Subcutaneous adipose tissue (tissue), 4 donors: ENCODE measurements around the gene CUBN. TPM values are rescaled to one million over a fixed set of nuclear protein-coding genes. Genes with fewer than 3 reads are reported as not detected.

Experiments used
- small RNA-seq: library from RNA; depleted of rRNA; stranded (forward); fragments of <200 nt; gene quantifications from one replicate; pipeline ENCODE3, GENCODE V24; 2016
- total RNA-seq, 4 donors: library from RNA; depleted of rRNA; stranded (reverse); fragments of >200 nt; gene quantifications; one replicate each; pipeline ENCODE4 v1.1.0, GENCODE V29; 2016
- TF ChIP-seq, protein P1 (sequence below): fragments of 450-650 bp; IDR thresholded peaks from one replicate; pipeline ENCODE4 v1.5.1; 2016; ENCODE audit warnings: low read depth, mild to moderate bottlenecking, control low read depth, antibody characterized with exemption, moderate library complexity

The CUBN gene
- total RNA-seq, 4 donors from 2014 or later, result 1.9 to 6.6 (median 4.8) TPM

DNA sequence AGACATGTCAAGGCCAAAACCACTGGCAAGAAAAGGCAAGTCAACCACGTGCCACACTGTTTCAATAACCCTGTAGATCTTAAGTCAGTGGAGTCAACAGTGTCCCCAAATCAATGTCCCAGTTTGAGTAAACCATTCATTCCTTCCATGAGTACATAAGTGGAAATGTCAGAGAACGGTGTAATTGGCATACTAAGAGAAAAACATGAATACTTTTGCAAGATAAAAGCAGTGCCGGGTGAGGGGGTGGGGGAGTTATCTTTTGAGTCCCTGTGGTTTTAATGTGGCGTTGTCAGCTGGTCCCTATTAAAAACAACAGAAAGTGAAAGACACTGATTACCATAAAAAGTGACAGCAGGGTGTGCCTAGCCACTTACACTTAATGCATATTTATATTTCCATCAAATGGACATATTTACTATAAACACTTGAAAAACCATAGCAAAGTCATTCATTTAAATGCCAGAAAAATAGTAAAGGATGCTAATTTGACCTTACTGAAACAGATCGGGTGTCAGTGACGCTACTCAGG is 350.2 kb downstream of the CUBN start:
- TF ChIP-seq, protein P1, sequence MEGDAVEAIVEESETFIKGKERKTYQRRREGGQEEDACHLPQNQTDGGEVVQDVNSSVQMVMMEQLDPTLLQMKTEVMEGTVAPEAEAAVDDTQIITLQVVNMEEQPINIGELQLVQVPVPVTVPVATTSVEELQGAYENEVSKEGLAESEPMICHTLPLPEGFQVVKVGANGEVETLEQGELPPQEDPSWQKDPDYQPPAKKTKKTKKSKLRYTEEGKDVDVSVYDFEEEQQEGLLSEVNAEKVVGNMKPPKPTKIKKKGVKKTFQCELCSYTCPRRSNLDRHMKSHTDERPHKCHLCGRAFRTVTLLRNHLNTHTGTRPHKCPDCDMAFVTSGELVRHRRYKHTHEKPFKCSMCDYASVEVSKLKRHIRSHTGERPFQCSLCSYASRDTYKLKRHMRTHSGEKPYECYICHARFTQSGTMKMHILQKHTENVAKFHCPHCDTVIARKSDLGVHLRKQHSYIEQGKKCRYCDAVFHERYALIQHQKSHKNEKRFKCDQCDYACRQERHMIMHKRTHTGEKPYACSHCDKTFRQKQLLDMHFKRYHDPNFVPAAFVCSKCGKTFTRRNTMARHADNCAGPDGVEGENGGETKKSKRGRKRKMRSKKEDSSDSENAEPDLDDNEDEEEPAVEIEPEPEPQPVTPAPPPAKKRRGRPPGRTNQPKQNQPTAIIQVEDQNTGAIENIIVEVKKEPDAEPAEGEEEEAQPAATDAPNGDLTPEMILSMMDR, result no peak

DNA sequence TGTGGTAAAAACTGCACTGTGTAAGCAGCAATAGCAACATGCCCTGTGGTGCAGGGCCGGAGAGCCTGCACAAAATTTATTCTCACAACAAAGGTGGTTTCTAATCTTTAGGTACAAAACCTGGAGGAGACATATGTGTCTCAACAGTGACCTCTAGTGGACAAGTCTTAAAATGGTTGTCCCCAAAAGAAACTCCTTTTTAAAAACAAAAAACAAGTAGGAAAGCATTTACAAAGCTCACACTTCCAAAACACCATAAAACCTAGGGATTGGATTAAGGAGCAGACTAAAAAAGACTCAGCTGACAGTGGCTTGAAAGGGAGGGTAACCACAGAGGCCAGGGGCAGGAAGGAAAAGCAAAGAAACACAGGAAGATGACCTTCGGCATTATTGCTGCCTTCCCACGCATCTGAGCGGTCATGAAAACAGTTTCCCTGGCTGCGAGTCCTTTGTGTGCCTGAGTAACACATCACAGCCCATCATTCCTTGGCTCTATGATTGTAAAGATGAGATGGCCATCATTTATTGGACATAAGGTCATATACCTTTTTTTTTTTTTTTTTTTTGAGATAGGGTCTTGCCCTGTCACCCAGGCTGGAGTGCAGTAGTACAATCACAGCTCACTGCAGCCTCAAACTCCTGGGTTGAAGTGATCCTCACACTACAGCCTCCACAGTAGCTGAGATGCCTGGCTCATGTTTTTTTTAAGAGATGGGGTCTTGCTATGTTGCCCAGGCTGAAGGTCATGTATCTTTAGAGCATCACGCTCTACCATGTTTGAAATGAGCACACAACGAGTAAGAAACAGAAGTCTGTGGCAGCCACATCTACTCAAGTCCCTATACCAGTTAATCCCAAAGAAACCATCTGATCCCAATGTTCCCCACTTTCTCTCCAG is 351.9 kb downstream of the CUBN start:
- TF ChIP-seq, protein P1, result no peak

DNA sequence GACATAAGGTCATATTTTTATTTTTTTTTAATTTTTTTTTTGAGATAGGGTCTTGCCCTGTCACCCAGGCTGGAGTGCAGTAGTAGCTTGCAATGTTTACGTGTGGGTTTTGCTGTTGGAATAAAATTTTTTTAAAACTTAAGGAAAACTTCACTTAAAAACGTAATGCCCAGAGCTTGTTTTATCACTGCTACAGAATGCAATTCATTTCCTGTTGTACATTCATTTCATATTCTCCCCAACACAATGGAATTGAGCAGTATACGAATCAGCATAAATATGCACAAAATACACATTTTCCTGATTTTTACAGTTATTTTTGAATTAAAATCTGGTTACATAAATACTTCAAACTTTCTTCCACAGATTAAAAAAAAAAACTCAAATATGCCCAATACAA is 352.7 kb downstream of the CUBN start:
- TF ChIP-seq, protein P1, result no peak

Small RNA genes within 50 kb of the gene (small RNA-seq; reads per million reads assigned to genes)
- gene AC067747.1, result not detected

Other genes with a start within 250 kb of the CUBN start
- 1 to 10 TPM; 5.8 to 9.0 (median 8.3) TPM for gene TRDMT1, start 71.9 kb upstream of the CUBN start, total RNA-seq
- gene VIM, start 98.4 kb upstream of the CUBN start, total RNA-seq, result 1,000 to 10,000 TPM; 5,225 to 9,147 (median 6,983) TPM